Measurements from ENCODE around the gene ANKK1.

- no peak for TF ChIP-seq CTCF (conservative IDR thresholded peaks at IDR 0.05 in 1 of 2, IDR thresholded peaks at IDR 0.05 in 1 of 2; ENCODE audit: low read depth in 1 of 2, low read length in 2 of 2)
- TF ChIP-seq EZH2 (IDR thresholded peaks at IDR 0.05; ENCODE audit: low read length, missing control alignments), result no peak
Measured at GRCh38 chr11:113351068-113351450, 36.5 kb upstream of the ANKK1 start.

Data from fibroblast of lung (primary cell).